Astrocyte (in vitro differentiated cells and primary cell): ENCODE results near the gene BHLHE23.

Experiments used
- CTCF ChIP-seq: IDR thresholded peaks from 2 replicates; pipeline ENCODE4 v1.5.1; 2011; ENCODE audit warnings: low read depth, mild to moderate bottlenecking, inconsistent platforms, low read length, moderate library complexity; ENCODE audit not compliant: insufficient read depth
- EZH2 ChIP-seq: IDR thresholded peaks from 2 replicates; pipeline ENCODE4 v1.6.1; 2012; ENCODE audit warnings: mild to moderate bottlenecking, low read length, inconsistent platforms; ENCODE audit not compliant: insufficient read depth

- TF ChIP-seq CTCF (no peak), EZH2 (no peak)
Observed at GRCh38 chr20:63011798-63012197, 5.0 kb upstream of the BHLHE23 start.
